ENCODE data around the gene PTPRE. TPM values are rescaled to one million over a fixed set of nuclear protein-coding genes. Genes with fewer than 3 reads are reported as not detected.

The PTPRE gene
- total RNA-seq, 1 donor from 2014 or later = 23.1 TPM

GRCh38 chr10:128096486-128097199 lies 189.7 kb downstream of the PTPRE start:
- ATAC-seq = no peak

- no peak for ATAC-seq
Observed at GRCh38 chr10:128097783-128098182, 190.9 kb downstream of the PTPRE start.

GRCh38 chr10:128098631-128099030 lies 191.7 kb downstream of the PTPRE start:
- ATAC-seq = no peak

GRCh38 chr10:128099901-128100300 lies 193.0 kb downstream of the PTPRE start:
- no peak for ATAC-seq

GRCh38 chr10:128101901-128102300 lies 195.0 kb downstream of the PTPRE start:
- ATAC-seq = no peak

- no peak for ATAC-seq
Observed at GRCh38 chr10:128102480-128103228, 195.8 kb downstream of the PTPRE start.

- no peak for ATAC-seq
Observed at GRCh38 chr10:128103229-128103714, 196.4 kb downstream of the PTPRE start.

GRCh38 chr10:128105383-128105782 lies 198.5 kb downstream of the PTPRE start:
- ATAC-seq = no peak

GRCh38 chr10:128109707-128110106 lies 202.8 kb downstream of the PTPRE start:
- no peak for ATAC-seq

- ATAC-seq = no peak
Observed at GRCh38 chr10:128110339-128110738, 203.4 kb downstream of the PTPRE start.

GRCh38 chr10:128111696-128112095 lies 204.8 kb downstream of the PTPRE start:
- ATAC-seq = no peak

- no peak for ATAC-seq
Observed at GRCh38 chr10:128113026-128113425, 206.1 kb downstream of the PTPRE start.

GRCh38 chr10:128114901-128115300 lies 208.0 kb downstream of the PTPRE start:
- ATAC-seq = no peak

- ATAC-seq = no peak
Observed at GRCh38 chr10:128115356-128115755, 208.5 kb downstream of the PTPRE start.

GRCh38 chr10:128116187-128116586 lies 209.3 kb downstream of the PTPRE start:
- ATAC-seq = no peak

GRCh38 chr10:128116851-128117615 lies 210.1 kb downstream of the PTPRE start:
- no peak for ATAC-seq

- no peak for ATAC-seq
Observed at GRCh38 chr10:128121750-128122412, 215.0 kb downstream of the PTPRE start.

- ATAC-seq = no peak
Observed at GRCh38 chr10:128122931-128123330, 216.0 kb downstream of the PTPRE start.

- ATAC-seq = no peak
Observed at GRCh38 chr10:128123846-128124245, 216.9 kb downstream of the PTPRE start.

GRCh38 chr10:128124813-128125403 lies 218.0 kb downstream of the PTPRE start:
- ATAC-seq = no peak

- ATAC-seq = no peak
Observed at GRCh38 chr10:128125416-128125943, 218.6 kb downstream of the PTPRE start.
